Natural killer cell (primary cell): ENCODE measurements around the gene UHMK1. TPM values are rescaled to one million over a fixed set of nuclear protein-coding genes. Genes with fewer than 3 reads are reported as not detected.
"Not testable (repeated sequence)": the region's sequence is repeated elsewhere in the genome, so short reads cannot be mapped to it uniquely, and the experiment has no call there.

ENCODE experiments used
- ATAC-seq, 3 donors: fragments of 150-1000 bp in 2 of 3; fragments of 200-7000 bp in 1 of 3; cut with Tn5 transposase; 1 replicate in 1 of 3; 2 replicates in 2 of 3; pipeline ENCODE4 v1.10.0; 2021; ENCODE audit warnings: mild to moderate bottlenecking in 2 of 3, moderate library complexity in 2 of 3
- DNase-seq, 2 donors: peaks; one replicate each; pipeline versions ENCODE4 v3.0.0 to v3.0.0-alpha.2; 2013 to 2021; ENCODE audit warnings: mixed read lengths in 1 of 2
- H3K27ac ChIP-seq: one replicate; pipeline ENCODE4 v1.5.1; 2013; ENCODE audit warnings: mild to moderate bottlenecking, low read length
- H3K27me3 ChIP-seq: one replicate; pipeline ENCODE4 v1.6.1; 2013; ENCODE audit warnings: low read length; ENCODE audit not compliant: control insufficient read depth, insufficient read depth
- H3K36me3 ChIP-seq: one replicate; pipeline ENCODE4 v1.6.1; 2013; ENCODE audit warnings: low read length; ENCODE audit not compliant: control insufficient read depth, insufficient read depth
- H3K4me1 ChIP-seq: one replicate; pipeline ENCODE4 v1.6.1; 2013; ENCODE audit warnings: low read length; ENCODE audit not compliant: control insufficient read depth, insufficient read depth
- H3K4me3 ChIP-seq: one replicate; pipeline ENCODE4 v1.5.1; 2013; ENCODE audit warnings: low read length
- H3K9me3 ChIP-seq: one replicate; pipeline ENCODE4 v1.6.1; 2013; ENCODE audit warnings: low read length; ENCODE audit not compliant: control insufficient read depth, insufficient read depth
- H3K27ac Mint-ChIP-seq, 2 donors: one replicate each; pipeline ENCODE4 v1.8.0; 2022; ENCODE audit warnings: mild to moderate bottlenecking in 2 of 2, mixed read lengths in 2 of 2, moderate library complexity in 1 of 2
- H3K27me3 Mint-ChIP-seq, 2 donors: one replicate each; pipeline ENCODE4 v1.8.0; 2022; ENCODE audit warnings: low read depth in 2 of 2, mixed read lengths in 2 of 2
- H3K36me3 Mint-ChIP-seq: one replicate; pipeline ENCODE4 v1.8.0; 2022; ENCODE audit warnings: mixed read lengths
- H3K4me1 Mint-ChIP-seq, 2 donors: one replicate each; pipeline ENCODE4 v1.8.0; 2022; ENCODE audit warnings: mixed read lengths in 2 of 2
- H3K4me3 Mint-ChIP-seq: one replicate; pipeline ENCODE4 v1.8.0; 2022; ENCODE audit warnings: mild to moderate bottlenecking, moderate library complexity, mixed read lengths
- H3K9me3 Mint-ChIP-seq, 2 donors: one replicate each; pipeline ENCODE4 v1.8.0; 2022; ENCODE audit warnings: mixed read lengths in 2 of 2
- WGBS: methylation state at CpG from one replicate; pipeline ENCODE4 v1.1.7; 2013; ENCODE audit warnings: missing lambda C conversion rate; ENCODE audit not compliant: insufficient coverage; 5-methylcytosine and 5-hydroxymethylcytosine counted together
- intact Hi-C: fragments of 100-400 bp; cut with micrococcal nuclease; formaldehyde crosslinking; loops from one replicate; pipeline ENCODE4 v1.14.2; 2022
- total RNA-seq, 4 donors: library from RNA; stranded (reverse); fragments of 120-200 nt in 1 of 4; gene quantifications; one replicate each; pipeline versions ENCODE4 v1.2.3 to v1.2.4, GENCODE V29; 2013 to 2022
- TF ChIP-seq, protein P1 (sequence below): fragments of 200-600 bp; IDR thresholded peaks from one replicate; pipeline ENCODE4 v1.8.0; 2022; ENCODE audit warnings: antibody characterized with exemption

Gene UHMK1
- total RNA-seq, 3 donors from 2014 or later (not counting 1 experiment from before 2014, with no cell fraction given), result 87.7 to 100 (median 99.1) TPM

GRCh38 chr1:162565460-162565859 lies 67.8 kb downstream of the UHMK1 start:
- H3K4me1 ChIP-seq, result peaks cover 13% of the 10 kb centered on the region
- no peaks in the 10 kb centered on the region for H3K27me3 Mint-ChIP-seq
- H3K9me3 Mint-ChIP-seq, result no peaks in the 10 kb centered on the region
- H3K4me3 ChIP-seq, result no peak overlapping the region
- TF ChIP-seq, protein P1, sequence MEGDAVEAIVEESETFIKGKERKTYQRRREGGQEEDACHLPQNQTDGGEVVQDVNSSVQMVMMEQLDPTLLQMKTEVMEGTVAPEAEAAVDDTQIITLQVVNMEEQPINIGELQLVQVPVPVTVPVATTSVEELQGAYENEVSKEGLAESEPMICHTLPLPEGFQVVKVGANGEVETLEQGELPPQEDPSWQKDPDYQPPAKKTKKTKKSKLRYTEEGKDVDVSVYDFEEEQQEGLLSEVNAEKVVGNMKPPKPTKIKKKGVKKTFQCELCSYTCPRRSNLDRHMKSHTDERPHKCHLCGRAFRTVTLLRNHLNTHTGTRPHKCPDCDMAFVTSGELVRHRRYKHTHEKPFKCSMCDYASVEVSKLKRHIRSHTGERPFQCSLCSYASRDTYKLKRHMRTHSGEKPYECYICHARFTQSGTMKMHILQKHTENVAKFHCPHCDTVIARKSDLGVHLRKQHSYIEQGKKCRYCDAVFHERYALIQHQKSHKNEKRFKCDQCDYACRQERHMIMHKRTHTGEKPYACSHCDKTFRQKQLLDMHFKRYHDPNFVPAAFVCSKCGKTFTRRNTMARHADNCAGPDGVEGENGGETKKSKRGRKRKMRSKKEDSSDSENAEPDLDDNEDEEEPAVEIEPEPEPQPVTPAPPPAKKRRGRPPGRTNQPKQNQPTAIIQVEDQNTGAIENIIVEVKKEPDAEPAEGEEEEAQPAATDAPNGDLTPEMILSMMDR, result no peak
- intact Hi-C loops, result no loop called here
- DNase-seq (no peak), ATAC-seq (peak in 1 of 3 donors; percentile 11)
- peaks cover 14% of the 10 kb centered on the region for H3K36me3 Mint-ChIP-seq
- peak overlapping the region; percentile 61 to 82 for H3K27ac Mint-ChIP-seq
- H3K4me3 Mint-ChIP-seq, result peak overlapping the region; percentile 19
- H3K36me3 ChIP-seq, result no peaks in the 10 kb centered on the region
- H3K27ac ChIP-seq, result no peak overlapping the region
- H3K27me3 ChIP-seq, result no peaks in the 10 kb centered on the region
- H3K4me1 Mint-ChIP-seq, result peaks cover 63 to 66% of the 10 kb centered on the region in 2 donors
- H3K9me3 ChIP-seq, result no peaks in the 10 kb centered on the region

DNA sequence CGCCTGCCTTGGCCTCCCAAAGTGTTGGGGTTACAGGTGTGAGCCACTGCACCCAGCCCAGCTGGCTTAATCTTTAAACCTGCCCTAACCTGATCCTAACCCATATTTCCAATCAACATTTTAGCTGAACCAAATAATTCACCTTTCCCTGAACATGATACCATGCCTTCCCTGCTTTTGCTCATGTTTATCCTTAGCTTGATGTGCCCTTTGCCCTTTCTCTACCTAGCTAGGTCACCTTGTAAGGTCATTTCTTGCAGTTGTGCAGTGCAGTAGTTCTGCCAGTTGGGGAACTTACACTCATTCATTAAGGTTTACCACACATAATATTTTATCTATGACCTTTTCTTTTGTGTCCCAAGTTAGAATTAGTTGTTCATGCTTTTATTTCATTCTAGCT lies 69.3 kb downstream of the UHMK1 start:
- no peaks in the 10 kb centered on the region for H3K27me3 Mint-ChIP-seq
- Histone ChIP-seq H3K4me1 (peaks cover 6% of the 10 kb centered on the region), H3K27me3 (no peaks in the 10 kb centered on the region), H3K36me3 (no peaks in the 10 kb centered on the region), H3K4me3 (no peak overlapping the region), H3K27ac (no peak overlapping the region), H3K9me3 (no peaks in the 10 kb centered on the region)
- no peaks in the 10 kb centered on the region for H3K9me3 Mint-ChIP-seq
- H3K36me3 Mint-ChIP-seq, result peaks cover 14% of the 10 kb centered on the region
- DNase-seq (no peak), ATAC-seq (no peak)
- H3K4me3 Mint-ChIP-seq, result no peak overlapping the region
- TF ChIP-seq, protein P1, result no peak
- peak overlapping the region in 1 of 2 donors; percentile 82 for H3K27ac Mint-ChIP-seq
- intact Hi-C loops, result no loop called here
- WGBS, result 95% methylated on average over 1 of the region's 1 CpG
- H3K4me1 Mint-ChIP-seq, result peaks cover 56 to 62% of the 10 kb centered on the region in 2 donors

- Histone ChIP-seq H3K36me3 (no peaks in the 10 kb centered on the region), H3K4me3 (no peak overlapping the region), H3K27me3 (no peaks in the 10 kb centered on the region), H3K9me3 (no peaks in the 10 kb centered on the region), H3K27ac (no peak overlapping the region), H3K4me1 (no peaks in the 10 kb centered on the region)
- no peaks in the 10 kb centered on the region for H3K27me3 Mint-ChIP-seq
- peaks cover 52 to 60% of the 10 kb centered on the region in 2 donors for H3K4me1 Mint-ChIP-seq
- H3K36me3 Mint-ChIP-seq, result peaks cover 14% of the 10 kb centered on the region
- DNase-seq, result no peak
- TF ChIP-seq, protein P1, result no peak
- no peaks in the 10 kb centered on the region for H3K9me3 Mint-ChIP-seq
- H3K27ac Mint-ChIP-seq, result peak overlapping the region in 1 of 2 donors; percentile 37
- 60% methylated on average over 1 of the region's 4 CpGs for WGBS
- no peak overlapping the region for H3K4me3 Mint-ChIP-seq
- no peak for ATAC-seq
- intact Hi-C loops, result no loop called here
Measured at GRCh38 chr1:162568802-162569201, 71.2 kb downstream of the UHMK1 start.

- no peak for ATAC-seq
- Histone ChIP-seq H3K27me3 (no peaks in the 10 kb centered on the region), H3K4me1 (no peaks in the 10 kb centered on the region), H3K36me3 (no peaks in the 10 kb centered on the region), H3K9me3 (no peaks in the 10 kb centered on the region), H3K27ac (no peak overlapping the region), H3K4me3 (no peak overlapping the region)
- DNase-seq, result no peak
- WGBS, result no CpG with 5 or more reads among the region's 1 CpG
- TF ChIP-seq, protein P1, result no peak
- H3K4me3 Mint-ChIP-seq, result no peak overlapping the region
- peaks cover 14% of the 10 kb centered on the region for H3K36me3 Mint-ChIP-seq
- peaks cover 37 to 43% of the 10 kb centered on the region in 2 donors for H3K4me1 Mint-ChIP-seq
- H3K27me3 Mint-ChIP-seq, result no peaks in the 10 kb centered on the region
- intact Hi-C loops, result no loop called here
- no peaks in the 10 kb centered on the region for H3K9me3 Mint-ChIP-seq
- H3K27ac Mint-ChIP-seq, result no peak overlapping the region
Measured at GRCh38 chr1:162570718-162571117, 73.1 kb downstream of the UHMK1 start.

DNA sequence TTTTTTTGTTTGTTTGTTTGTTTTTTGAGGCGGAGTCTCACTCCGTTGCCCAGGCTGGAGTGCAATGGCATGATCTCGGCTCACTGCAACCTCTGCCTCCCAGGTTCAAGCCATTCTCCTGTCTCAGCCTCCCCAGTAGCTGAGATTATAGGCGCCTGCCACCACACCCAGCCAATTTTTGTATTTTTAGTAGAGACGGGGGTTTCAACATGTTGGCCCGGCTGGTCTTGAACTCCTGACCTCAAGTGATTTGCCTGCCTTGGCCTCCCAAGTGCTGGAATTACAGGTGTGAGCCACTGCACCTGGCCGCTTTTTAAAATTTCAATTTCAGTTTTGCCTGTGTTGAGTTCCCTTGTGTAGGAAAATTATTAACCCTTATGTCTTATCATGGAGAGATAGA lies 73.5 kb downstream of the UHMK1 start:
- H3K36me3 ChIP-seq, H3K27me3 Mint-ChIP-seq, H3K27me3 ChIP-seq, H3K9me3 Mint-ChIP-seq, H3K27ac ChIP-seq, intact Hi-C loops, ATAC-seq, H3K4me3 ChIP-seq, DNase-seq, H3K4me1 ChIP-seq, H3K4me3 Mint-ChIP-seq, H3K9me3 ChIP-seq: not testable (repeated sequence)
- 98% methylated on average over 7 of the region's 7 CpGs for WGBS
- peaks cover 33 to 39% of the 10 kb centered on the region in 2 donors for H3K4me1 Mint-ChIP-seq
- H3K27ac Mint-ChIP-seq, result peak overlapping the region in 1 of 2 donors; percentile 4
- H3K36me3 Mint-ChIP-seq, result peaks cover 14% of the 10 kb centered on the region
